Measurements from ENCODE around the gene PNLIP.

Gene PNLIP

DNA sequence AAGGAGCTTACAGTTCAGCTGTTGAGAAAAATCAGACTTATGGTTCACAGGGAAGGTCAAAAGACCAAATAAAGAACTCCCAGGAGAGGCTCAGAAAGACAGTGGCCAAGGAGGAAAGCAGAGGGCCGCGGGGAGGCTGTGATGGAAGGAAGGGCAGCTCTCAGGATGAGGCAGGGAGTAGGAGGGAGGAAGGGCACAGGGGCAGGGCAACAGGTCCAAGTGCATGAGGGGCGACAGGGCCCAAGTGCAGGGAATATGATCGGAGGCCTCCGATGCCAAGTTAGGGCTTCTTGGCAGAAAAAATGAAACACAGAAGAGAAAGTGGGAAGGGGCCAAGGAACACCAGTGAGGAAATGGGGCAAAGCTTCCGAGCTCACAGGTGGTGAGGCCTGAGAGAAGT lies 61.6 kb downstream of the PNLIP start:
- peaks cover 4% of the 10 kb centered on the region for H3K4me1 ChIP-seq (ENCODE audit: control insufficient read depth, insufficient read depth, low read length)
- no peak overlapping the region for H3K4me3 ChIP-seq (ENCODE audit: low read depth, low read length)
- no peaks in the 10 kb centered on the region for H3K9me3 ChIP-seq (ENCODE audit: control insufficient read depth, insufficient read depth, low read length)
- peaks cover 16% of the 10 kb centered on the region for H3K27me3 ChIP-seq (ENCODE audit: control insufficient read depth, insufficient read depth, low read length)
- H3K9ac ChIP-seq (ENCODE audit: low read depth, low read length), result no peak overlapping the region
- H3K36me3 ChIP-seq (ENCODE audit: control insufficient read depth, insufficient read depth, low read length), result no peaks in the 10 kb centered on the region

DNA sequence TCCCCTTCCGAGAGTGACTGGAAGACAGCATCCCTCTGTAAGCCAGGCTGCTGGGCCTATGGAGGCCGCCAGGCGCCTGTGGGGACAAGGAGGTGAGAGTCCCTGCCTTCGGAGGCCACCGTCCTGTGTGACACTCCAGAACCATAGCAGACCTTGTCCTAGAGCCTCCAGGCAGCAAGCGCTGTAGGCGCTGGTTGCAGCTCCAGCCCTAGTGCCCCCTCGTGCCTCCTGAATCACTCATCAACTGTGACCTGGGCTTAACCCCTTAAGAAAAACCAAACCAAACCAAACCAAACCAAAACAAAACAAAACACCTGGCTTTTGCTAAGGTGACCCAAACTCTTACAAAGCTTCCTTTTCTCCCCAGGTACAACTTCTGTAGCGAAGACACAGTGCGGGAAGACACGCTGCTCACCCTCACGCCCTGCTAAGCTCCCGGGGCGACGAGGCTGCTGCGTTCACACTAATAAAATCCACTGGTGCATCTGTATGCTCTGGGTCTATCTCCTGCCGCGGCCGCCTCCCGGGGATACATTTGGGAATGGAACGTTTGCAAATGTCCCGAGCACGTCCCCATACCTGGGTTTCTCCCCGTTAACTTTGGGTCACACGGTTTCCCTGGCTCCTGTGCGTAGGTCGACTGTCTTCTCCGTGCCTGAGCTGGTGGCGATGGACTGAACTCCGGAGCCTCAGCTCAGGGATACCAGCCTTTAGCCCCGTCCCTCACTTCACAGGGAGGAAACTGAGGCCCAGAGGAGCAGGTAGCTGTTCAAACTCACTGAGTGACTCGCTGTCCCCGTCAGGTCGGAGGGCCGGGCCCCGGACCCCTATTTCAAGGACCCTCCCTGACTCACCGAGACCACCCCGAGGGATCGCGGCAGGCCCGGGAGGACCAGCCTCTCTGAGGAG lies 63.2 kb downstream of the PNLIP start:
- Histone ChIP-seq H3K9me3 (ENCODE audit: control insufficient read depth, insufficient read depth, low read length) (peaks cover 1% of the 10 kb centered on the region), H3K36me3 (ENCODE audit: control insufficient read depth, insufficient read depth, low read length) (no peaks in the 10 kb centered on the region), H3K4me1 (ENCODE audit: control insufficient read depth, insufficient read depth, low read length) (peaks cover 4% of the 10 kb centered on the region), H3K4me3 (ENCODE audit: low read depth, low read length) (peak overlapping the region; percentile 77), H3K27me3 (ENCODE audit: control insufficient read depth, insufficient read depth, low read length) (peaks cover 16% of the 10 kb centered on the region), H3K9ac (ENCODE audit: low read depth, low read length) (peak overlapping the region; percentile 70)

DNA sequence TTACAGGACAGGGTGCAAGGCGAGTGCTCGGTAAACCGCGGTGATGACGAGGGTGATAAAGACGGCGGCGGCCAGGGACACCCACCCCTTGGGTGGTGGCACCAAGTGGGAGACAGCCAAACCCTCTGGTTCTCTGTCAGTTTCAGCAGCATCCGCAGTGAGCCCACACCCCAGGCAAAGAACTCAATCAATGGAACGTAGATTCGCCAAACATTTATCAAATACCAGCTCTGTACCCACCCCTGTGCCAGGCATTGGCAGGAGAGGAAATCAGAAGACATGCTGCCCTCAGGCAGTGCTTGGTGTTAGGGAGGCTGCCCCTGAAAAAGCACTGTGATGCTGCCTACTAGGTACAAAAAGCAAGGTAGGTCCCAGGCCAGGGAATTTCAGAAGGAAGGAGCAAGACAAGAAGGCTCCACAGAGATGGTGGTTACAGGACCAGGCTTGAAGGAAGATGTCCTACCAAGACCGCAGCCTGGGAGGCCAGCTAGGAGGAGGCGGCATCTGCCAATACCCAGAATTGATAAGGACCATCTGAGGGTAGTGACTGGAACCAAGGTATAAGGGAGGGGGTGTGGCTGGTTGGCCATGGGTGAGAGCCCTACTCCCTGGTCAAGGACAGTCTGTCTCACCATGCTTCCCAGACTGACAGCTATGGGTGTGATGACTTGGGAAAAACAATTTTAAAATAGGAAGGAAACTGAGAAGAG lies 64.9 kb downstream of the PNLIP start:
- Histone ChIP-seq H3K9ac (ENCODE audit: low read depth, low read length) (no peak overlapping the region), H3K36me3 (ENCODE audit: control insufficient read depth, insufficient read depth, low read length) (no peaks in the 10 kb centered on the region), H3K4me3 (ENCODE audit: low read depth, low read length) (no peak overlapping the region), H3K27me3 (ENCODE audit: control insufficient read depth, insufficient read depth, low read length) (peaks cover 16% of the 10 kb centered on the region), H3K4me1 (ENCODE audit: control insufficient read depth, insufficient read depth, low read length) (peaks cover 4% of the 10 kb centered on the region), H3K9me3 (ENCODE audit: control insufficient read depth, insufficient read depth, low read length) (peaks cover 3% of the 10 kb centered on the region)

DNA sequence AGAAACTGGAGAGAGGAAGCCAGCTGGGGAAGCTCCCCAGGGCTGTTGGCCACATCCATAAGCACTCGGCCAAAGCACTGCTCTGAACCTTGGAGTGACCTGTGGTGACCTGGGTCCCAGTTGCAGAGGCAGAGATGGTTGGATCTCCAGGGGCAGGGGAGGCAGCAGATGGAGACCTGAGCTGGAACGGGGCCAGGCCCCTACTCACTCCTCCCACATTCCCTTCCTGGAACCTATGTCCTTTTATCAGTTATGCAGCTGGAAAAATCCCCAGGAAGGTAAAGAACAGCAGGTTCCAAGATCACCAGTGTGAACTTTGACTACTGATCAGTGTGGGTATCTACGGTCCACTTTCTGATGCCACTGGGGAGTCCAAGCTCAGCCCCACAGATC lies 65.4 kb downstream of the PNLIP start:
- Histone ChIP-seq H3K9me3 (ENCODE audit: control insufficient read depth, insufficient read depth, low read length) (peaks cover 3% of the 10 kb centered on the region), H3K27me3 (ENCODE audit: control insufficient read depth, insufficient read depth, low read length) (peaks cover 16% of the 10 kb centered on the region), H3K9ac (ENCODE audit: low read depth, low read length) (no peak overlapping the region), H3K36me3 (ENCODE audit: control insufficient read depth, insufficient read depth, low read length) (no peaks in the 10 kb centered on the region), H3K4me3 (ENCODE audit: low read depth, low read length) (no peak overlapping the region), H3K4me1 (ENCODE audit: control insufficient read depth, insufficient read depth, low read length) (peaks cover 4% of the 10 kb centered on the region)

DNA sequence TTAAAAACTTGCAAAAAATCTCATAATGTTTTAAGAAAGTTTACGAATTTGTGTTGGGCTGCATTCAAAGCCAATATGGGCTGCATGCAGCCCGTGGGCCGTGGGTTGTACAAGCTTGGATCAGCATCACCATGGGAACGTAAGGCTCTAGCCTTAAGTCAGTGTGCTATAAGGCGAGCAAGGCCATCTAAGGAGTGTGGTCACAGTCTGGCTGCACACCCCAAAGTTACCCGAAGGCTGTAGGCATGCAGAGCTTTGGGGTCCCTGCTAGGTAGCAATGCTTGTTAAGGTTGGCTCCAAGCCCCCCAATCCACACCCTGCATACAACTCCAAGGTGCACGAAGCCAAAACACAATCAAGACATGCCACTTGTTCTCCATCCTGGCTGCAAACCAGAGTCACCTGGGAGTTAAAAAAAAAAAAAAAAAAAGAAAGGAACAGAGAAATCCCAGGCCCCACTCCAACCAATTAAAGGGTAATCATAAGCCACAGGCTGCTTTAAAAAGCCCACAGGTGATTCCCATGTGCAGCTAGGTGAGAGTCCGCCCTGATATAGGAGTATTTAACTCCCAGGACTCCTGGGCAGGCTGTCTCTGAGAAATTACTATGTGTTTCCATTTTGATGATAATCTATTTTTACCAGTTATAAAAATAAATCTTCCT lies 66.5 kb downstream of the PNLIP start:
- Histone ChIP-seq H3K27me3 (ENCODE audit: control insufficient read depth, insufficient read depth, low read length) (peaks cover 16% of the 10 kb centered on the region), H3K4me1 (ENCODE audit: control insufficient read depth, insufficient read depth, low read length) (peaks cover 4% of the 10 kb centered on the region), H3K9ac (ENCODE audit: low read depth, low read length) (no peak overlapping the region), H3K36me3 (ENCODE audit: control insufficient read depth, insufficient read depth, low read length) (no peaks in the 10 kb centered on the region), H3K4me3 (ENCODE audit: low read depth, low read length) (no peak overlapping the region), H3K9me3 (ENCODE audit: control insufficient read depth, insufficient read depth, low read length) (peaks cover 3% of the 10 kb centered on the region)

DNA sequence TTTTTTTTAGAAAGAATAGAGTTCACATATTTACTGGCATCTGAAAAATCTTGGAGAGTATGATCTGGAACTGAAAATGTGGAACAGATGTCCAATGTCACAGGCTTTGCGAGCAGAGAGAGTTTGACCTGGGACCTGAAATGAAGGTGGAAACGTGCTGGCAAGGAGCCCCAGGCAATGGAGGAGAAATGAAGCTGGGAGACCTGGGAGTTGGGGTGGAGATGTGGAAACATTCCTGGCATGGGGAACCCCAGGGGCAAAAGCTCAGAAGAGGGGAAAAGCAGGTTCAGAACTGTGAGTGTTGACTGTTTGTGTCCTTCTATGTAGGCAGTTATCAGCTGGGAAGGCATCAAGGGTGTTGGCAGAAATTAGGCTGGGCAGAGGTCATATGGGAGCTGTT lies 67.7 kb downstream of the PNLIP start:
- Histone ChIP-seq H3K9me3 (ENCODE audit: control insufficient read depth, insufficient read depth, low read length) (peaks cover 3% of the 10 kb centered on the region), H3K36me3 (ENCODE audit: control insufficient read depth, insufficient read depth, low read length) (no peaks in the 10 kb centered on the region), H3K4me1 (ENCODE audit: control insufficient read depth, insufficient read depth, low read length) (peaks cover 4% of the 10 kb centered on the region), H3K27me3 (ENCODE audit: control insufficient read depth, insufficient read depth, low read length) (peaks cover 11% of the 10 kb centered on the region), H3K4me3 (ENCODE audit: low read depth, low read length) (no peak overlapping the region), H3K9ac (ENCODE audit: low read depth, low read length) (no peak overlapping the region)

DNA sequence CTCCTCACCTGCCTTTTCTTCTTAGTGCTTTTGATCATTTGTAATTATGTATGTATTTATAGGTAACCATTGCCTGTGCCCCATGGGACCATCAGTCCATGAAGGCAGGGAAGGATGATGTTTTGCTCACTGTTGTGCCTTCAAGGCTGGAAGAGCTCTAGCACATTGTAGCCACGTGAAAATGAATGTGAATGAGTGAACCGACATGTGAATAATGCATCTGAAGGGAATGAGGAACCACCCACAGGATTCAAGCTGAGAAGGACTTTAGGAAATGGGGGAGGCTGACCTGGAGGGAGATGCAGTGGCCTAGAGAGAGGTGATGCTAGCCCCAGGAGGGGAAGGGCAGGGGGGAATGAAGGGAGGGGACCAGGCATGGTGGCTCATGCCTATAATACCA lies 69.1 kb downstream of the PNLIP start:
- peaks cover 2% of the 10 kb centered on the region for H3K27me3 ChIP-seq (ENCODE audit: control insufficient read depth, insufficient read depth, low read length)
- H3K4me3 ChIP-seq (ENCODE audit: low read depth, low read length), result no peak overlapping the region
- H3K4me1 ChIP-seq (ENCODE audit: control insufficient read depth, insufficient read depth, low read length), result no peaks in the 10 kb centered on the region
- peaks cover 3% of the 10 kb centered on the region for H3K9me3 ChIP-seq (ENCODE audit: control insufficient read depth, insufficient read depth, low read length)
- no peaks in the 10 kb centered on the region for H3K36me3 ChIP-seq (ENCODE audit: control insufficient read depth, insufficient read depth, low read length)
- no peak overlapping the region for H3K9ac ChIP-seq (ENCODE audit: low read depth, low read length)

DNA sequence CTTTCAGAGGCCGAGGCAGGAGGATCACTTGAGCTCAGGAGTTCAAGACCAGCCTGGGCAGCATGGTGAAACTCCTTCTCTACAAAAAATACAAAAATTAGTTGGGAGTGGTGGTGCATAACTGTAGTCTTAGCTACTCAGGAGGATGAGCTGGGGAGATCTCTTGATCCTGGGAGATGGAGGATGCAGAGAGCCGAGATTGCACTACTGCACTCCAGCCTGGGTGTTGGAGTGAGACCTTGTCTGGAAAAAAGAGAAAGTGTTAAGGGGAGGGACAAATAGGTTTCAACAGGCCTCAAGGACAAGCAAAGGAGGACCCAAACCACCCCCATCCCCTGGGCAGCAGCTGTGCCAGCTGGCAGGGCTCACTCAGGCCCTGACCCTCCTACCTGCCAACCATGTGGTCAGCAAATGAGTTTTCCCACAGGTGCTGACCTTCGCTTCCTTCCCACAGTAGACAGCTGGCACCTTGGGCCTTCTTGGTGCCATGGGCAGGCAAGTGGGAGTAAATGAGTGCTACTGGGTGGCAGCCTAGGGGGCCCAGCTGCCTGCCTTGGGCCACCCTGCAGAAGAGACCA lies 69.6 kb downstream of the PNLIP start:
- Histone ChIP-seq H3K9me3 (ENCODE audit: control insufficient read depth, insufficient read depth, low read length) (peaks cover 3% of the 10 kb centered on the region), H3K9ac (ENCODE audit: low read depth, low read length) (no peak overlapping the region), H3K27me3 (ENCODE audit: control insufficient read depth, insufficient read depth, low read length) (peaks cover 2% of the 10 kb centered on the region), H3K4me3 (ENCODE audit: low read depth, low read length) (no peak overlapping the region), H3K4me1 (ENCODE audit: control insufficient read depth, insufficient read depth, low read length) (no peaks in the 10 kb centered on the region), H3K36me3 (ENCODE audit: control insufficient read depth, insufficient read depth, low read length) (no peaks in the 10 kb centered on the region)
